GM12875 (cell line): ENCODE measurements around the gene STARD7.

ENCODE experiments used
- H3K4me3 ChIP-seq: one replicate; pipeline ENCODE4 v1.5.1; 2011; ENCODE audit warnings: low read depth, low read length, control low read depth
- TF ChIP-seq, protein P1 (sequence below): IDR thresholded peaks from 2 replicates; pipeline ENCODE4 v1.5.1; 2011; ENCODE audit warnings: low read depth, mild to moderate bottlenecking, control low read depth, inconsistent platforms, low read length, moderate library complexity, borderline replicate concordance; ENCODE audit not compliant: insufficient read depth

The STARD7 gene

GRCh38 chr2:96184989-96185388 is 23.6 kb downstream of the STARD7 start:
- no peak overlapping the region for H3K4me3 ChIP-seq
- TF ChIP-seq, protein P1, sequence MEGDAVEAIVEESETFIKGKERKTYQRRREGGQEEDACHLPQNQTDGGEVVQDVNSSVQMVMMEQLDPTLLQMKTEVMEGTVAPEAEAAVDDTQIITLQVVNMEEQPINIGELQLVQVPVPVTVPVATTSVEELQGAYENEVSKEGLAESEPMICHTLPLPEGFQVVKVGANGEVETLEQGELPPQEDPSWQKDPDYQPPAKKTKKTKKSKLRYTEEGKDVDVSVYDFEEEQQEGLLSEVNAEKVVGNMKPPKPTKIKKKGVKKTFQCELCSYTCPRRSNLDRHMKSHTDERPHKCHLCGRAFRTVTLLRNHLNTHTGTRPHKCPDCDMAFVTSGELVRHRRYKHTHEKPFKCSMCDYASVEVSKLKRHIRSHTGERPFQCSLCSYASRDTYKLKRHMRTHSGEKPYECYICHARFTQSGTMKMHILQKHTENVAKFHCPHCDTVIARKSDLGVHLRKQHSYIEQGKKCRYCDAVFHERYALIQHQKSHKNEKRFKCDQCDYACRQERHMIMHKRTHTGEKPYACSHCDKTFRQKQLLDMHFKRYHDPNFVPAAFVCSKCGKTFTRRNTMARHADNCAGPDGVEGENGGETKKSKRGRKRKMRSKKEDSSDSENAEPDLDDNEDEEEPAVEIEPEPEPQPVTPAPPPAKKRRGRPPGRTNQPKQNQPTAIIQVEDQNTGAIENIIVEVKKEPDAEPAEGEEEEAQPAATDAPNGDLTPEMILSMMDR, result no peak

DNA sequence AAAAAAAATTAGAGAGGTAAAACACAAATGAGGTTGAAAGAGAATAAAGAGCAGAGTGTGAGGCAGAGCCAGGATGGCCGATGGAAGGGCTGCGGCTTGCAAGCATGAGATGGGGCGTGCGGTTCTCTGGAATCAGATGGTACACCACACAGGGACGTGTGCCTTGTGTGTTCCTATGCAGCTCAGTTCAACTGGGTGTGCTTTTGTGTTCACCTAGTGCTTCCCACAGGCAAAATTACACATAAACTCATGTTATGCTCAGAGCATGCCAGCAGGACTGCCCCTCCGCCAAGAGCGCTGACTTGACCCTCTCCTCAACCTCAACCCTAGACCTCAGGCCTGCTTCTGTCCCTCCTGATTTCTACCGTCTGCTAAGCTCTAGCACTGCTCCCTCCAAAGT is 24.4 kb downstream of the STARD7 start:
- H3K4me3 ChIP-seq, result no peak overlapping the region
- TF ChIP-seq, protein P1, result no peak

DNA sequence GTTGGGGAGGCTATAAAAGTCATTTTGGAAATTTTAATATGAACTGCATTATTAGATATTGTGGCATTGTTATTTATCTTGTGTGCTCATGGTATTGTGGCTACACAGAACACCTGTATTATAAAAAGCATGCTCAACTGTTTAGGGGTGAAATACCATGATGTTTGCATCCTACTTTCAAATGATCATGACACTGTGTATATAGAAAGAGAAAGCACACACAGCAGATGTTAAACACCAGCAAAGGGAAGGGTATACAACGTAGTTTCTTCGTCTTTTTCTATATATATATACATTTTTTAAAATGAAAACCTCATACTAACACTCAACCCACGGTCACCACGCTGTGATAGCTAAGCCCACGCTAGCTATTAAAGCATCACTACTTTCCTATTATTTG is 27.1 kb downstream of the STARD7 start:
- TF ChIP-seq, protein P1, result no peak
- H3K4me3 ChIP-seq, result no peak overlapping the region

- TF ChIP-seq, protein P1, result no peak
- no peak overlapping the region for H3K4me3 ChIP-seq
Observed at GRCh38 chr2:96180521-96180920, 28.1 kb downstream of the STARD7 start.

- TF ChIP-seq, protein P1, result no peak
- no peak overlapping the region for H3K4me3 ChIP-seq
Observed at GRCh38 chr2:96180002-96180401, 28.6 kb downstream of the STARD7 start.

DNA sequence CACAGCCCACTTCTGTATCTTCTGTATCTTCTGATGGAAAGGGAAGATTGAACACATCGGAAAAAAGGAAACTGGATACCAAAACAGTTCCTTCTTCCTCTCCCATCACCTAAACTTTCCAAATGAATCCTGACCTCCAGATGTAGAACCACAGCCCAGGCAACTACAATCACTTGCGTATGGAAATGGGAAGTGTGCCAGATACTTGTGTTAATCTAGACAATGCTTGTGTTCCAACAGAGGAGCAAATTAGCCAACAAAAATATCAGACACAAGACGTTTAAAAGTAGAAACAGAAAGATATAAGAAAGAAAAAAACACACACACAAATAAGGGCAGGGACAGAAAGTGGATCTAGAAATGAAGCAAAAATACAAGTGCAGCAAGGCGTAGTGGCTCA is 32.0 kb downstream of the STARD7 start:
- H3K4me3 ChIP-seq, result no peak overlapping the region
- TF ChIP-seq, protein P1, result no peak

DNA sequence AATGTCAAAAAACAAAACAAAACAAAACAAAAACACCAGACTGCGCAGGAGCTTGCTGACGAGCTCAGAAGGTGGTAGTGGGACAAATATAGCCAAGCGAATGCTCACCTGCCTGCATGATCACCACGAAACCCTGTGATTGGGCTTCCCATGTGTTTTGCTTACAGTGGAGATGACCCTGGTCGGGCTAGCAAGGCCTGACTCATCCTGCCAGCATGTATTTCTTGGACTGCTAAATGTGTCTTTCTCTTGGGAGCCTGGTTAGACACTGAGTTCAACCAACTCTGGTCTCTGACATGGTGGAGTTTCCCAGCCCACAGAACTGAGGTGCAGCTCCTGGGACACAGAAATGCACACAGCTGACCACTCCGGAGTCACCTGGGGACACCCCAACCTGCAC is 32.7 kb downstream of the STARD7 start:
- TF ChIP-seq, protein P1, result no peak
- H3K4me3 ChIP-seq, result no peak overlapping the region
